HepG2 (cell line): Measurements from ENCODE around the gene AURKA. TPM values are rescaled to one million over a fixed set of nuclear protein-coding genes. Genes with fewer than 3 reads are reported as not detected.

Source experiments
- ATF7 ChIP-seq, 2 experiments: fragments of 450-650 bp in 1 of 2; sonication (generic) in 1 of 2; formaldehyde crosslinking in 1 of 2; IDR thresholded peaks; 2 replicates each; pipeline versions ENCODE4 v1.4.0 to v1.6.1; 2016 to 2020; ENCODE audit warnings: antibody characterized with exemption in 1 of 2, mild to moderate bottlenecking in 1 of 2, missing genetic modification reagents in 1 of 2
- DZIP1 ChIP-seq: sonication (generic); formaldehyde crosslinking; IDR thresholded peaks from 2 replicates; pipeline ENCODE4 v1.5.0; 2020; ENCODE audit warnings: mild to moderate bottlenecking, missing genetic modification reagents
- FOXA3 ChIP-seq: IDR thresholded peaks from 2 replicates; pipeline ENCODE4 v1.6.1; 2016; ENCODE audit warnings: missing genetic modification reagents, missing compliant biosample characterization
- HDAC6 ChIP-seq: fragments of 200-600 bp; sonication (generic); IDR thresholded peaks from 2 replicates; pipeline ENCODE4 v1.7.0; 2017; ENCODE audit warnings: mild to moderate bottlenecking, antibody characterized with exemption, low read length, low read depth
- HMGA1 ChIP-seq: sonication (generic); formaldehyde crosslinking; conservative IDR thresholded peaks from 2 replicates; pipeline ENCODE4 v1.4.0; 2020; ENCODE audit warnings: missing genetic modification reagents
- HOXA3 ChIP-seq: sonication (generic); formaldehyde crosslinking; IDR thresholded peaks from 2 replicates; pipeline ENCODE4 v1.5.0; 2020; ENCODE audit warnings: missing genetic modification reagents
- MATR3 ChIP-seq: sonication (generic); formaldehyde crosslinking; IDR thresholded peaks from 2 replicates; pipeline ENCODE4 v1.4.0; 2020; ENCODE audit warnings: missing genetic modification reagents
- MYC ChIP-seq: sonication (generic); formaldehyde crosslinking; IDR thresholded peaks from 2 replicates; pipeline ENCODE4 v1.9.0; 2021; ENCODE audit warnings: missing genetic modification reagents, borderline replicate concordance
- POGZ ChIP-seq: sonication (generic); formaldehyde crosslinking; IDR thresholded peaks from 2 replicates; pipeline ENCODE4 v1.4.0; 2020; ENCODE audit warnings: mild to moderate bottlenecking, missing genetic modification reagents
- PRMT3 ChIP-seq: sonication (generic); formaldehyde crosslinking; IDR thresholded peaks from 2 replicates; pipeline ENCODE4 v1.8.1; 2022; ENCODE audit warnings: low read depth, mild to moderate bottlenecking, moderate library complexity, missing genetic modification reagents, borderline replicate concordance
- RELA ChIP-seq: sonication (generic); formaldehyde crosslinking; IDR thresholded peaks from 2 replicates; pipeline ENCODE4 v1.4.0; 2020; ENCODE audit warnings: missing genetic modification reagents
- SKI ChIP-seq: fragments of 450-650 bp; IDR thresholded peaks from one replicate; pipeline ENCODE4 v1.6.1; 2018; ENCODE audit warnings: mild to moderate bottlenecking; ENCODE audit not compliant: partially characterized antibody
- TCF7L2 ChIP-seq: IDR thresholded peaks from 2 replicates; pipeline ENCODE4 v1.6.1; 2011; ENCODE audit warnings: mild to moderate bottlenecking, low read depth, low read length, moderate library complexity
- ZNF17 ChIP-seq: sonication (generic); formaldehyde crosslinking; IDR thresholded peaks from 2 replicates; pipeline ENCODE4 v1.5.0; 2020; ENCODE audit warnings: mild to moderate bottlenecking, missing genetic modification reagents
- ZNF251 ChIP-seq: sonication (generic); formaldehyde crosslinking; IDR thresholded peaks from 2 replicates; pipeline ENCODE4 v1.9.0; 2021; ENCODE audit warnings: mild to moderate bottlenecking, missing genetic modification reagents
- ZNF275 ChIP-seq: sonication (generic); formaldehyde crosslinking; IDR thresholded peaks from 2 replicates; pipeline ENCODE4 v1.8.0; 2022; ENCODE audit warnings: missing genetic modification reagents, mild to moderate bottlenecking, inconsistent platforms, borderline replicate concordance
- ZNF383 ChIP-seq: sonication (generic); formaldehyde crosslinking; IDR thresholded peaks from 2 replicates; pipeline ENCODE4 v1.4.0; 2020; ENCODE audit warnings: missing genetic modification reagents, mild to moderate bottlenecking, borderline replicate concordance
- ZNF543 ChIP-seq: sonication (generic); formaldehyde crosslinking; IDR thresholded peaks from 2 replicates; pipeline ENCODE4 v1.4.0; 2020; ENCODE audit warnings: mild to moderate bottlenecking, missing genetic modification reagents
- ZNF569 ChIP-seq: sonication (generic); formaldehyde crosslinking; IDR thresholded peaks from 2 replicates; pipeline ENCODE4 v1.5.0; 2020; ENCODE audit warnings: mild to moderate bottlenecking, missing genetic modification reagents, moderate library complexity, borderline replicate concordance
- ZNF580 ChIP-seq: IDR thresholded peaks from 2 replicates; pipeline ENCODE4 v1.6.1; 2016; ENCODE audit warnings: low read depth, borderline replicate concordance
- ZNF883 ChIP-seq: sonication (generic); formaldehyde crosslinking; IDR thresholded peaks from 2 replicates; pipeline ENCODE4 v1.5.1; 2020; ENCODE audit warnings: mild to moderate bottlenecking, missing genetic modification reagents; ENCODE audit errors: not compliant biosample characterization
- polyA plus RNA-seq, 8 experiments: library from polyadenylated mRNA; depleted of rRNA in 3 of 8; stranded (reverse) in 7 of 8; unstranded in 1 of 8; fragments of >200 nt; fragmentation: Illumina TruSeq in 4 of 8; extraction: Trizol in 4 of 8; gene quantifications; 2 replicates each; pipeline versions ENCODE4 v1.2.1 to v1.2.3, GENCODE V29; 2011 to 2016; ENCODE audit warnings: low read depth in 4 of 8, missing spikeins in 1 of 8, mixed read lengths in 1 of 8; ENCODE audit not compliant: insufficient read depth in 1 of 8
- total RNA-seq, 5 experiments: library from RNA; depleted of rRNA; stranded (reverse); fragments of >200 nt; fragmentation: Illumina TruSeq; extraction: Trizol; gene quantifications; 2 replicates each; pipeline ENCODE4 v1.2.3, GENCODE V29; 2016; ENCODE audit warnings: low read depth in 1 of 5
- TF ChIP-seq, protein P1 (sequence below): sonication (generic); formaldehyde crosslinking; IDR thresholded peaks from 2 replicates; pipeline ENCODE4 v1.9.0; 2021; ENCODE audit warnings: missing genetic modification reagents, borderline replicate concordance
- TF ChIP-seq, protein P2 (sequence below): sonication (generic); formaldehyde crosslinking; IDR thresholded peaks from 2 replicates; pipeline ENCODE4 v1.4.0; 2020; ENCODE audit warnings: missing genetic modification reagents

AURKA gene
- total and polyA plus RNA-seq, 2 of the 13 experiments (the other 11 are each of a cell fraction or from before 2014, with no cell fraction given): 96.4 to 224 TPM

- TF ChIP-seq DZIP1 (CRISPR knock-in tag) (no peak), ZNF17 (no peak), ZNF383 (no peak), ZNF275 (CRISPR knock-in tag) (no peak), FOXA3 (CRISPR knock-in tag) (no peak), TCF7L2 (no peak), HOXA3 (CRISPR knock-in tag) (no peak; the same call in 1 of the 2 replicates), MATR3 (CRISPR knock-in tag) (no peak), ZNF580 (no peak), ZNF569 (CRISPR knock-in tag) (no peak), ZNF883 (peak; percentile 51), ZNF543 (CRISPR knock-in tag) (no peak), MYC (CRISPR knock-in tag) (0 out of 2 replicates have a peak, but pooled peaks have one; percentile 24), POGZ (peak; percentile 47; the same call in 1 of the 2 replicates), ATF7 (IDR thresholded peaks at IDR 0.05) (no peak), ATF7 (CRISPR knock-in tag; IDR thresholded peaks at IDR 0.05) (no peak), RELA (CRISPR knock-in tag) (0 out of 2 replicates have a peak, but pooled peaks have one; percentile 29), HMGA1 (no peak), HDAC6 (no peak), PRMT3 (CRISPR knock-in tag) (no peak), ZNF251 (CRISPR knock-in tag) (no peak), SKI (no peak)
- TF ChIP-seq, protein P1, sequence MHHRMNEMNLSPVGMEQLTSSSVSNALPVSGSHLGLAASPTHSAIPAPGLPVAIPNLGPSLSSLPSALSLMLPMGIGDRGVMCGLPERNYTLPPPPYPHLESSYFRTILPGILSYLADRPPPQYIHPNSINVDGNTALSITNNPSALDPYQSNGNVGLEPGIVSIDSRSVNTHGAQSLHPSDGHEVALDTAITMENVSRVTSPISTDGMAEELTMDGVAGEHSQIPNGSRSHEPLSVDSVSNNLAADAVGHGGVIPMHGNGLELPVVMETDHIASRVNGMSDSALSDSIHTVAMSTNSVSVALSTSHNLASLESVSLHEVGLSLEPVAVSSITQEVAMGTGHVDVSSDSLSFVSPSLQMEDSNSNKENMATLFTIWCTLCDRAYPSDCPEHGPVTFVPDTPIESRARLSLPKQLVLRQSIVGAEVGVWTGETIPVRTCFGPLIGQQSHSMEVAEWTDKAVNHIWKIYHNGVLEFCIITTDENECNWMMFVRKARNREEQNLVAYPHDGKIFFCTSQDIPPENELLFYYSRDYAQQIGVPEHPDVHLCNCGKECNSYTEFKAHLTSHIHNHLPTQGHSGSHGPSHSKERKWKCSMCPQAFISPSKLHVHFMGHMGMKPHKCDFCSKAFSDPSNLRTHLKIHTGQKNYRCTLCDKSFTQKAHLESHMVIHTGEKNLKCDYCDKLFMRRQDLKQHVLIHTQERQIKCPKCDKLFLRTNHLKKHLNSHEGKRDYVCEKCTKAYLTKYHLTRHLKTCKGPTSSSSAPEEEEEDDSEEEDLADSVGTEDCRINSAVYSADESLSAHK (CRISPR knock-in tag): no peak
- TF ChIP-seq, protein P2, sequence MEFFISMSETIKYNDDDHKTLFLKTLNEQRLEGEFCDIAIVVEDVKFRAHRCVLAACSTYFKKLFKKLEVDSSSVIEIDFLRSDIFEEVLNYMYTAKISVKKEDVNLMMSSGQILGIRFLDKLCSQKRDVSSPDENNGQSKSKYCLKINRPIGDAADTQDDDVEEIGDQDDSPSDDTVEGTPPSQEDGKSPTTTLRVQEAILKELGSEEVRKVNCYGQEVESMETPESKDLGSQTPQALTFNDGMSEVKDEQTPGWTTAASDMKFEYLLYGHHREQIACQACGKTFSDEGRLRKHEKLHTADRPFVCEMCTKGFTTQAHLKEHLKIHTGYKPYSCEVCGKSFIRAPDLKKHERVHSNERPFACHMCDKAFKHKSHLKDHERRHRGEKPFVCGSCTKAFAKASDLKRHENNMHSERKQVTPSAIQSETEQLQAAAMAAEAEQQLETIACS (CRISPR knock-in tag): no peak
Measured at GRCh38 chr20:56343861-56344381, 48.1 kb downstream of the AURKA start (continued).
